Fibroblast of lung (primary cell): ENCODE results near the gene RER1. TPM values are rescaled to one million over a fixed set of nuclear protein-coding genes. Genes with fewer than 3 reads are reported as not detected.

Experiments used
- DNase-seq, 2 donors: peaks; one replicate each; pipeline versions ENCODE4 v3.0.0 to v3.0.0-alpha.2; 2010; ENCODE audit warnings: low read depth in 2 of 2
- H2AFZ ChIP-seq: 2 replicates; pipeline ENCODE4 v1.5.1; 2012; ENCODE audit warnings: low read length, control low read depth, inconsistent platforms
- H3K27ac ChIP-seq: 2 replicates; pipeline ENCODE4 v1.5.1; 2011; ENCODE audit warnings: low read length, control low read depth; ENCODE audit not compliant: insufficient read depth
- H3K27me3 ChIP-seq: 2 replicates; pipeline ENCODE4 v1.5.1; 2011; ENCODE audit warnings: mild to moderate bottlenecking, low read length; ENCODE audit not compliant: control insufficient read depth, insufficient read depth
- H3K36me3 ChIP-seq: 2 replicates; pipeline ENCODE4 v1.5.1; 2011; ENCODE audit warnings: low read length; ENCODE audit not compliant: control insufficient read depth, insufficient read depth
- H3K4me1 ChIP-seq: 2 replicates; pipeline ENCODE4 v1.5.1; 2011; ENCODE audit warnings: low read length; ENCODE audit not compliant: control insufficient read depth, insufficient read depth; ENCODE audit errors: extremely low read depth
- H3K4me2 ChIP-seq: 2 replicates; pipeline ENCODE4 v1.5.1; 2011; ENCODE audit warnings: low read length, control low read depth; ENCODE audit not compliant: insufficient read depth; ENCODE audit errors: extremely low read depth
- H3K4me3 ChIP-seq, 4 experiments: fragments of 200-600 bp in 1 of 4; sonication (generic) in 1 of 4; replicated peaks in 1 of 4; 2 replicates each; pipeline ENCODE4 v1.5.1; 2011 to 2016; ENCODE audit warnings: low read length in 4 of 4, low read depth in 3 of 4, mild to moderate bottlenecking in 3 of 4, control low read depth in 2 of 4, inconsistent platforms in 1 of 4, mixed read lengths in 1 of 4; ENCODE audit not compliant: insufficient read depth in 1 of 4; ENCODE audit errors: control extremely low read depth in 1 of 4
- H3K79me2 ChIP-seq: 2 replicates; pipeline ENCODE4 v1.5.1; 2012; ENCODE audit warnings: mild to moderate bottlenecking, low read length, inconsistent platforms; ENCODE audit not compliant: control insufficient read depth, insufficient read depth
- H3K9ac ChIP-seq: 2 replicates; pipeline ENCODE4 v1.5.1; 2011; ENCODE audit warnings: mild to moderate bottlenecking, low read length, control low read depth; ENCODE audit not compliant: insufficient read depth
- H3K9me3 ChIP-seq: 2 replicates; pipeline ENCODE4 v1.5.1; 2012; ENCODE audit warnings: low read depth, low read length; ENCODE audit not compliant: control insufficient read depth, insufficient read depth
- H4K20me1 ChIP-seq: 2 replicates; pipeline ENCODE4 v1.5.1; 2011; ENCODE audit warnings: low read length; ENCODE audit not compliant: control insufficient read depth, insufficient read depth; ENCODE audit errors: extremely low read depth
- CTCF ChIP-seq, 2 donors: IDR thresholded peaks in 1 of 2; conservative IDR thresholded peaks in 1 of 2; 1 replicate in 1 of 2; 2 replicates in 1 of 2; pipeline ENCODE4 v1.5.1; 2011 to 2012; ENCODE audit warnings: low read length in 2 of 2, control low read depth in 1 of 2, inconsistent platforms in 1 of 2, low read depth in 1 of 2, mild to moderate bottlenecking in 1 of 2
- EZH2 ChIP-seq: IDR thresholded peaks from 2 replicates; pipeline ENCODE4 v1.5.1; 2012; ENCODE audit warnings: low read length, control low read depth, mild to moderate bottlenecking; ENCODE audit errors: missing control alignments
- polyA plus RNA-seq, 2 donors: library from polyadenylated mRNA; depleted of rRNA in 1 of 2; stranded (reverse) in 1 of 2; unstranded in 1 of 2; fragments of >200 nt; gene quantifications; 2 replicates each; pipeline ENCODE4 v1.2.1, GENCODE V29; 2011 to 2012; ENCODE audit warnings: missing spikeins in 1 of 2
- total RNA-seq: library from RNA; depleted of rRNA; stranded (reverse); fragments of >200 nt; gene quantifications from 2 replicates; pipeline ENCODE4 v1.2.1, GENCODE V29; 2014

Gene RER1
- total and polyA plus RNA-seq, 2 donors (not counting 1 experiment from before 2014, with no cell fraction given), result 76.1 to 271 TPM

- peaks cover 51% of the 10 kb centered on the region for H3K36me3 ChIP-seq
- DNase-seq, result no peak
- no peak overlapping the region for H3K4me2 ChIP-seq
- H3K9me3 ChIP-seq, result no peaks in the 10 kb centered on the region
- H3K79me2 ChIP-seq, result peaks cover 14% of the 10 kb centered on the region
- no peaks in the 10 kb centered on the region for H3K4me1 ChIP-seq
- H3K27ac ChIP-seq, result no peak overlapping the region
- no peaks in the 10 kb centered on the region for H3K27me3 ChIP-seq
- H3K4me3 ChIP-seq, result no peak overlapping the region
- TF ChIP-seq EZH2 (no peak), CTCF (conservative IDR thresholded peaks at IDR 0.05 in 1 of 2, IDR thresholded peaks at IDR 0.05 in 1 of 2; ENCODE audit: low read depth in 1 of 2, low read length in 2 of 2) (no peak)
- H3K9ac ChIP-seq, result no peak overlapping the region
- H4K20me1 ChIP-seq, result no peaks in the 10 kb centered on the region
- H2AFZ ChIP-seq, result no peak overlapping the region
These were observed 10.8 kb downstream of the RER1 start for GRCh38 chr1:2402420-2402819.

- Histone ChIP-seq H4K20me1 (no peaks in the 10 kb centered on the region), H3K4me3 (no peak overlapping the region), H2AFZ (no peak overlapping the region), H3K9ac (no peak overlapping the region), H3K27me3 (no peaks in the 10 kb centered on the region), H3K79me2 (peaks cover 12% of the 10 kb centered on the region), H3K4me1 (no peaks in the 10 kb centered on the region), H3K27ac (no peak overlapping the region), H3K36me3 (peaks cover 49% of the 10 kb centered on the region), H3K4me2 (no peak overlapping the region), H3K9me3 (no peaks in the 10 kb centered on the region)
- TF ChIP-seq EZH2, result no peak
- no peak for TF ChIP-seq CTCF (conservative IDR thresholded peaks at IDR 0.05 in 1 of 2, IDR thresholded peaks at IDR 0.05 in 1 of 2; ENCODE audit: low read depth in 1 of 2, low read length in 2 of 2)
- DNase-seq, result no peak
These were observed 11.6 kb downstream of the RER1 start for GRCh38 chr1:2403273-2403672.

GRCh38 chr1:2404142-2404889, 12.7 kb downstream of the RER1 start:
- Histone ChIP-seq H3K36me3 (peaks cover 51% of the 10 kb centered on the region), H3K4me2 (no peak overlapping the region), H3K9ac (no peak overlapping the region), H3K4me1 (no peaks in the 10 kb centered on the region), H3K27ac (no peak overlapping the region), H3K79me2 (peaks cover 11% of the 10 kb centered on the region), H2AFZ (no peak overlapping the region), H4K20me1 (no peaks in the 10 kb centered on the region), H3K4me3 (no peak overlapping the region), H3K9me3 (no peaks in the 10 kb centered on the region), H3K27me3 (no peaks in the 10 kb centered on the region)
- DNase-seq, result peak in 1 of 2 donors; percentile 22
- TF ChIP-seq EZH2 (no peak), CTCF (conservative IDR thresholded peaks at IDR 0.05 in 1 of 2, IDR thresholded peaks at IDR 0.05 in 1 of 2; ENCODE audit: low read depth in 1 of 2, low read length in 2 of 2) (no peak)
